Upper lobe of right lung (tissue), 1 donor: Measurements from ENCODE around the gene MAD2L2. TPM values are rescaled to one million over a fixed set of nuclear protein-coding genes. Genes with fewer than 3 reads are reported as not detected.

Source experiments
- ATAC-seq: fragments of 200-7000 bp; cut with Tn5 transposase; one replicate; pipeline ENCODE4 v1.9.1; 2020; ENCODE audit warnings: mild to moderate bottlenecking, moderate library complexity
- DNase-seq: peaks from one replicate; pipeline ENCODE4 v3.0.0-alpha.2; 2020
- H3K27ac ChIP-seq: fragments of 200-600 bp; one replicate; pipeline ENCODE4 v1.8.0; 2022
- H3K27me3 ChIP-seq: fragments of 200-600 bp; one replicate; pipeline ENCODE4 v1.8.0; 2022; ENCODE audit warnings: mild to moderate bottlenecking
- H3K36me3 ChIP-seq: fragments of 200-600 bp; one replicate; pipeline ENCODE4 v1.8.0; 2022
- H3K4me1 ChIP-seq: fragments of 200-600 bp; one replicate; pipeline ENCODE4 v1.8.0; 2022
- H3K4me3 ChIP-seq: fragments of 200-600 bp; one replicate; pipeline ENCODE4 v1.8.0; 2022; ENCODE audit warnings: mild to moderate bottlenecking
- H3K9me3 ChIP-seq: fragments of 200-600 bp; one replicate; pipeline ENCODE4 v1.8.0; 2022
- intact Hi-C: fragments of 100-400 bp; cut with DNase I; formaldehyde crosslinking; loops from one replicate; pipeline ENCODE4 v1.11.0; 2022
- total RNA-seq: library from RNA; stranded (reverse); fragmentation: NEBNext Ultra II Directional; extraction: Animal tissue kit (Norgen Biotek cat#: 25700); gene quantifications from one replicate; pipeline ENCODE4 v1.2.1, GENCODE V29; 2021
- TF ChIP-seq, protein P1 (sequence below): fragments of 200-600 bp; IDR thresholded peaks from one replicate; pipeline ENCODE4 v1.8.0; 2022; ENCODE audit warnings: antibody characterized with exemption
- donor health status: DM: no; HTN: yes; CAD: no; lungs with severe emphysema.

Gene MAD2L2
- total RNA-seq, 1 donor from 2014 or later: 23.5 TPM

DNA sequence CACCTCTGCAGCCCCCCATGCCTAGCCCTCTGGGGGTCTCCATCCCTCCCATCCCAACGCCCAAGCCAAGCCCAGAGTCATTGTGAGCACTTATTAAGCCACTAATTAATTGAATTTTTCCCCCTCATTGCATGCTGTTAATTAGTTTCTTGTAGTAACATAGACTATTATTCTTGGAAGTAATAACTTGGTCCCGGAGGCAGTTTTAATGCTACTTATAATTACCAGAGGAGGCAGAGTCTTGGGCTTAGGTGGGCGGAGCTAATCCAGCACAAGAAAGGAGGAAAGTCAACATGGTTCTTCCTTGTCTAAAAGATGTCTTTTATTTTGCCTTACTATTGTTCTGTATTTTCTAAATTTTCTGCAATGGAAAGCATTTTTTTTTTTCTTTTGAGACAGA, 54.4 kb downstream of the MAD2L2 start:
- Histone ChIP-seq H3K36me3 (no peaks in the 10 kb centered on the region), H3K4me3 (no peak overlapping the region), H3K27ac (no peak overlapping the region), H3K4me1 (no peaks in the 10 kb centered on the region), H3K27me3 (no peaks in the 10 kb centered on the region), H3K9me3 (no peaks in the 10 kb centered on the region)
- intact Hi-C loops: no loop called here
- TF ChIP-seq, protein P1, sequence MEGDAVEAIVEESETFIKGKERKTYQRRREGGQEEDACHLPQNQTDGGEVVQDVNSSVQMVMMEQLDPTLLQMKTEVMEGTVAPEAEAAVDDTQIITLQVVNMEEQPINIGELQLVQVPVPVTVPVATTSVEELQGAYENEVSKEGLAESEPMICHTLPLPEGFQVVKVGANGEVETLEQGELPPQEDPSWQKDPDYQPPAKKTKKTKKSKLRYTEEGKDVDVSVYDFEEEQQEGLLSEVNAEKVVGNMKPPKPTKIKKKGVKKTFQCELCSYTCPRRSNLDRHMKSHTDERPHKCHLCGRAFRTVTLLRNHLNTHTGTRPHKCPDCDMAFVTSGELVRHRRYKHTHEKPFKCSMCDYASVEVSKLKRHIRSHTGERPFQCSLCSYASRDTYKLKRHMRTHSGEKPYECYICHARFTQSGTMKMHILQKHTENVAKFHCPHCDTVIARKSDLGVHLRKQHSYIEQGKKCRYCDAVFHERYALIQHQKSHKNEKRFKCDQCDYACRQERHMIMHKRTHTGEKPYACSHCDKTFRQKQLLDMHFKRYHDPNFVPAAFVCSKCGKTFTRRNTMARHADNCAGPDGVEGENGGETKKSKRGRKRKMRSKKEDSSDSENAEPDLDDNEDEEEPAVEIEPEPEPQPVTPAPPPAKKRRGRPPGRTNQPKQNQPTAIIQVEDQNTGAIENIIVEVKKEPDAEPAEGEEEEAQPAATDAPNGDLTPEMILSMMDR: no peak
- ATAC-seq: no peak
- DNase-seq: no peak

Other genes starting within 250 kb of the MAD2L2 start
- gene DISP3, start 202.0 kb downstream of the MAD2L2 start, total RNA-seq: not detected
- 11.2 TPM for gene FBXO2, start 26.7 kb downstream of the MAD2L2 start, total RNA-seq
- 19.8 TPM for gene FBXO44, start 26.3 kb downstream of the MAD2L2 start, total RNA-seq
- 16.7 TPM for gene FBXO6, start 16.9 kb downstream of the MAD2L2 start, total RNA-seq
- 0.09 TPM for gene DRAXIN, start 10.6 kb upstream of the MAD2L2 start, total RNA-seq
- gene AGTRAP, start 55.0 kb upstream of the MAD2L2 start, total RNA-seq: 57.0 TPM
- gene C1orf167, start 81.0 kb upstream of the MAD2L2 start, total RNA-seq: 4.7 TPM
- 45.4 TPM for gene MTHFR, start 124.8 kb upstream of the MAD2L2 start, total RNA-seq
- gene CLCN6, start 125.0 kb upstream of the MAD2L2 start, total RNA-seq: 33.7 TPM
- gene NPPA, start 166.6 kb upstream of the MAD2L2 start, total RNA-seq: 8.4 TPM
- gene NPPB, start 177.8 kb upstream of the MAD2L2 start, total RNA-seq: 0.81 TPM
- gene KIAA2013, start 245.3 kb upstream of the MAD2L2 start, total RNA-seq: 43.7 TPM